Urinary bladder (tissue), 4 donors: ENCODE results near the gene CD82. TPM values are rescaled to one million over a fixed set of nuclear protein-coding genes. Genes with fewer than 3 reads are reported as not detected.
"Not testable (repeated sequence)": the region's sequence is repeated elsewhere in the genome, so short reads cannot be mapped to it uniquely, and the experiment has no call there.

ENCODE experiments used
- DNase-seq: peaks from one replicate; pipeline ENCODE4 v3.0.0-alpha.2; 2015; ENCODE audit errors: extremely low spot score
- H3K27ac ChIP-seq: one replicate; pipeline ENCODE4 v1.5.1; 2013; ENCODE audit warnings: low read depth, mild to moderate bottlenecking, moderate library complexity
- H3K36me3 ChIP-seq: one replicate; pipeline ENCODE4 v1.6.1; 2013; ENCODE audit warnings: mild to moderate bottlenecking, moderate library complexity; ENCODE audit not compliant: insufficient read depth
- H3K4me1 ChIP-seq: one replicate; pipeline ENCODE4 v1.6.1; 2013; ENCODE audit warnings: mild to moderate bottlenecking, moderate library complexity; ENCODE audit not compliant: insufficient read depth
- H3K4me3 ChIP-seq: one replicate; pipeline ENCODE4 v1.5.1; 2013; ENCODE audit warnings: low read depth, low read length
- WGBS: extraction: QIAGEN DNeasy Blood & Tissue Kit; methylation state at CpG from one replicate; pipeline ENCODE4 v1.1.7; 2013; 5-methylcytosine and 5-hydroxymethylcytosine counted together
- polyA plus RNA-seq: library from polyadenylated mRNA; stranded (reverse); fragments of 200-250 nt; gene quantifications from one replicate; pipeline ENCODE4 v1.2.3, GENCODE V29; 2013
- small RNA-seq: library from RNA; depleted of rRNA; stranded (forward); fragments of <200 nt; gene quantifications from one replicate; pipeline ENCODE3, GENCODE V24; 2014
- total RNA-seq: library from RNA; depleted of rRNA; stranded (reverse); fragments of >200 nt; gene quantifications from one replicate; pipeline ENCODE4 v1.2.3, GENCODE V29; 2014
- donor health status: healthy with polysubstance abuse.
- donor health status: healthy.

Gene CD82
- total and polyA plus RNA-seq, 2 donors: 13.1 to 37.4 TPM

DNA sequence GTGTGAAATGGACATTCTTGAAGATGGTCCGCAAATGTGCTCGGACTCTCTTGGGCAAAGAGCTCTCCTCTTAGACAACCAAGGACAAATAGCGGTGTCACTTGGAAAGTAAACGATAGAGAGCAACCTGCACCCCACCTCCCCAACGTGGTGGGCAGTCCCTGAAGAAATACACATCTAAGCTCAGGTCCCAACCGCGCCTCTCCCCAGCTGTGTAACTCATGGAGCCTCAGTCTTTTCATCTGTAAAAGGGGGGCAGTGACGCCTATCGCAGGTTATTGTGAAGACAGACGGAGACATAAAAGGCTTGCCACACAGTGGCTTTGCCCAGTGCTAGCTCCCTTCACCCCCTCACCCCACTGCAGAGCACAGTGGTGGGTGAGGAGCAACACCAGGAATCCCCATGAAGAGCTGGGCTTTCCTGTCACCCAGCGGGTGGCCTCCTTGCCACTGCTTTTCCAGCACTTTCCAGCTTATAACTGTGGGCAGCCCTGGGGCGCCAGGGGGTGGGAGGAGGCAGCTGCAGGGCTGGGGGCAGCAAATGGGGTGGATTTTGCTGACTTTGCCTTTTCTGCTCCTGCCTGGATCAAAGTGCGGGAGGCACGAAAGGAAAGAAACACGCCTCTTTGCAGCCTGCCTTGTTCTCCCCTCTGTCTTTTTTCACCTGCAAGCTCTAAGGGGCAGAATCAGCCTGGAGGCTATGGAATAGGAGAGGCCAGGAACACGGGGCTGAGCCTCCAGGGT, 87.6 kb downstream of the CD82 start:
- WGBS: 87% methylated on average over 16 of the region's 16 CpGs
- no peak overlapping the region for H3K4me3 ChIP-seq
- H3K27ac ChIP-seq: no peak overlapping the region
- no peaks in the 10 kb centered on the region for H3K36me3 ChIP-seq
- no peaks in the 10 kb centered on the region for H3K4me1 ChIP-seq
- no peak for DNase-seq

DNA sequence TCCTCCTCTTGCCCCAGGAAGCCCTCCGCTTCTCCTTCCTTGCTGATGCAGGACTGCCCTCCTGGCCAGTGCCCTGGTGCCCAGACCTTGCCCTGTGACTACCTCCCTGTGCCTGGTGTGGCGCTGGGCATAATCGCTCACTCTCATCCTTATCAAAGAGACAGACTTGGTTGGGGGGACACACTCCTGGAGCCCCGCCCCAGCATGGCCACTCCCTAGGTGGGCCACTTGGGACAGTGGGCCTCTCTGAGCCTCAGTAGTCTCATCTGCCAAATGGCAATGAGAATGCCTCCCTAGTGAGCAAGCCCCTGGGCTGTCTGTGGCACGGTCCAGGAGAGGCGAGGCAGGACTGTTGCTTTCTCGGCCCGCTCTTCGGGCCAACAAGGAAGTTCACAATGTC, 88.6 kb downstream of the CD82 start:
- no peaks in the 10 kb centered on the region for H3K36me3 ChIP-seq
- WGBS: 97% methylated on average over 9 of the region's 9 CpGs

DNA sequence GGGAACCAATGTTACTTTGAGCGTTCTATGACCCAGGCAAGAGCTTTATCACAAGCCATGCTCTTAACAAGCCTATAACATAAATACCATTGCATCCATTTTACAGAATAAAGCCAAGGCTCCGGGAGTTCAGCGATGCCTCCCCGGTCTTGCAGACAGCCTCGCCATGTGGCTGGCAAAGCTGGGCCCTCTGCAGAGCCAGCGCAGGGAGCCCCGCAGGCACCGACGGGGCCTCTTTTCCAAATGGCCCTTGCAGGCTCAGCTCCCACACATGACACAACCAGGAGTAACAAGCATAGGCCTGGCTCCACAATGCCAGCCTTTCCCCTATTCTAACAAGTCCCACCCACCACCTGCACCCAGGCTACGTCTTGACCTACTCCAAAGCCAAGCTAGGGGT, 89.1 kb downstream of the CD82 start:
- H3K4me1 ChIP-seq: no peaks in the 10 kb centered on the region
- H3K4me3 ChIP-seq: no peak overlapping the region
- WGBS: 90% methylated on average over 10 of the region's 10 CpGs
- no peak for DNase-seq
- no peaks in the 10 kb centered on the region for H3K36me3 ChIP-seq
- H3K27ac ChIP-seq: no peak overlapping the region

More for the DNA sequence above, 88.6 kb downstream of the CD82 start:
- Histone ChIP-seq H3K4me1 (no peaks in the 10 kb centered on the region), H3K4me3 (no peak overlapping the region), H3K27ac (no peak overlapping the region)
- DNase-seq: no peak

DNA sequence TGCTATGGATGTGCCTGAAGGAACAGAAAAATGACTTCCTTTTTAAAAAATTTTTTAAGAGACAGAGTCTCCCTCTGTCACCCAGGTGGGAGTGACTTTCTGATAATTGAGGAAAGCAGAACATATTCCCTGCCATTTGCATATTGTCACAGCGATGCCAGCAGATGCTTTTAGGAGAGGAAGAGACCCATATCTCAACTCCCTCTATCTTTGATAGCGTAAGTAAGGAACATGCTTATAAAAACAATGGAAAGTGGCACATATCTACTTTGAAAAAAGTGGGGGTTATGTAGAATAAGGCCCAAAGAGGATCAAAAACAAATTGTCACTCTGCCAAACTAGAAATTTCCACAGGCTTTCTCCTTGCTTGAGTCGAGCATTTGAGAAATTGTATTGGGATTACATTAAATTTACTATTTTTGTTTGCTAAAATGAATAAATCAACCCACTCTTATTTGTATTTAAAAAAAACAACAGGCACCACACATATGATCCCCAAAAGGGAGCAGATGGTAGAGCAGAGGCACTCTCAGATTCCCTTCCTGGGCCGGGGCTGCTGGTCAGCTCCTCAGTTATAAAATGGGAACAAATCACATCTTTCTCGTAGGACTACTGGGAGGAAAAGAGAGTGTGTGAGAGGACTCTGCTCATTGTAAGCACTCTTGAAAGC, 92.5 kb downstream of the CD82 start:
- H3K4me3 ChIP-seq: no peak overlapping the region
- DNase-seq: no peak
- no peak overlapping the region for H3K27ac ChIP-seq
- H3K4me1 ChIP-seq: no peaks in the 10 kb centered on the region
- 82% methylated on average over 5 of the region's 5 CpGs for WGBS
- H3K36me3 ChIP-seq: no peaks in the 10 kb centered on the region

DNA sequence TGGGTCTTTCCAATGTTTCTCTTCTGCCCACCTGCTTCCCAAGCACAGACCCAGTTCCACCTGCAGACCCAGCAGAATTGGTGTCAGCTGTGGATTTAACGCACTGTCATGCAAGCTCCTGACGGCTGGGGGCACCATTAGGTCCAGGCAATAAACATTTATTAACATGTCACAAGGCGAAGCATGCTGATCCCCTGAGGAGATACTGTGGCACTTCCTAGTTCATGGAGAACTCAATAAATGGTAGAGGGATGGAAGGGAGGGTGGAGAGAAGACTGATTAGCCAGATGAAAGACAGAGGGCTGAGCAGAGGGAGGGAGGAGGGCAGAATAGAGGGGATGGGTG, 93.0 kb downstream of the CD82 start:
- Histone ChIP-seq H3K4me3 (no peak overlapping the region), H3K27ac (no peak overlapping the region), H3K36me3 (no peaks in the 10 kb centered on the region), H3K4me1 (no peaks in the 10 kb centered on the region)
- 44% methylated on average over 3 of the region's 3 CpGs for WGBS
- no peak for DNase-seq

DNA sequence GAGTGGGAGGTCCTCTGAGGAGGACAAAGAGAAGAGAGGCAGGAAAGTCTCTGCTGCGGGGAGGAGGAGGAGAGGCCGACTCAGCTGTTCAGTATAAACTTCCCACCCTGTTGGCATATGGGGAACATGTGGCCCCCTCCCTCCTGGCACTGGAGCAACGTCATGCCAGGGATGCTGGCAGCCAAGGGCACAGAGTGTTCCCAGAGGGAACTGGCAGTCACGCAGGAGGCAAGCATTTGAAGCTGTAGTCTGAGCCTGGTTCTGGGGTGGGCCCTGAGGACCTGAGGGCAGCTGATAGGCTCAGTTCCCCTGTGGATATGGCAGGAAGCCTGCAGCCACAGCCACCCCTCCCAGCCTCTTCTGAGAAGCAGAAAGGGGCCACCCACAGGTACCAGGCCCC, 94.2 kb downstream of the CD82 start:
- Histone ChIP-seq H3K27ac (no peak overlapping the region), H3K4me3 (no peak overlapping the region), H3K4me1 (no peaks in the 10 kb centered on the region), H3K36me3 (no peaks in the 10 kb centered on the region)
- no peak for DNase-seq
- 71% methylated on average over 4 of the region's 4 CpGs for WGBS

DNA sequence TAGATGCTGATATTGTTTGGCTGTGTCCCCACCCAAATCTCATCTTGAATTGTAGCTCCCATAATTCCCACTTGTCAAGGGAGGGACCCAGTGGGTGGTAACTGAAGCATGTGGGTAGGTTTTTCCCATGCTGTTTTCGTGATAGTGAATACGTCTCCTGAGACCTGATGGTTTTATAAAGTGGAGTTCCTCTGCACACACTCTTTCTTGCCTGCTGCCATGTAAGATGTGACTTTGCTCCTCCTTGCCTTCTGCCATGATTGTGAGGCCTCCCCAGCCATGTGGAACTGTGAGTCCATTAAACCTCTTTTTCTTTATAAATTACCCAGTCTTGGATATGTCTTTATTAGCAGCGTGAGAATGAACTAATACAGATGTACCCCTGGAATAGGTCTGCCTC, 95.1 kb downstream of the CD82 start:
- 93% methylated on average over 3 of the region's 3 CpGs for WGBS
- not testable (repeated sequence) for H3K4me3 ChIP-seq, H3K36me3 ChIP-seq, DNase-seq, H3K4me1 ChIP-seq, H3K27ac ChIP-seq

DNA sequence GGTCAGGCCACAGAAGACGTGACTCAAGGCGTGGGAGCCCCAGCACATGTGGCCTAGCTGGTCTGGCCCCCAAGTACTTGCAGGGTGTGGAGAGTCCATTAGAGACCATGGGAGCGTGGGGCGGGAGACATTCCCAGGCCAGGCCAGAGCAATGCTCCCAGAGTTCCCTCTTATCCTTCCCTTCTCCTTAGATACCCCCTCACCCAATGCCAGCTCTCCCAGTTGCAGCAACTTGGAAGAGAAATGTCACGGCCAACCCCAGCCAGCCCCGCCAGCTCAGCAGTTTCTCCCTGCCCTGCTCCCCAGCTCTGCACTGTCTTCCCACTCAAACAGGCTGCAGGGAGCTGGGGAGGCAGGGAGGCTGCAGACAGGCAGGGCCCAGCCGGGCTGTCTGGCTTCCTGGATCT, 95.9 kb downstream of the CD82 start:
- WGBS: 79% methylated on average over 7 of the region's 7 CpGs
- Histone ChIP-seq H3K27ac (no peak overlapping the region), H3K36me3 (no peaks in the 10 kb centered on the region), H3K4me3 (no peak overlapping the region), H3K4me1 (no peaks in the 10 kb centered on the region)
- no peak for DNase-seq

Small RNA genes within 50 kb of the gene (small RNA-seq; reads per million reads assigned to genes)
- not detected for gene AC104010.1

Other genes with a start within 250 kb of the CD82 start
- gene TSPAN18, start 161.3 kb downstream of the CD82 start, total RNA-seq: 32.2 TPM
- gene TSPAN18, start 161.3 kb downstream of the CD82 start, polyA plus RNA-seq: 36.9 TPM